GM18909 (cell line): Measurements from ENCODE around the gene DDX24.
"Not testable (repeated sequence)": the region's sequence is repeated elsewhere in the genome, so short reads cannot be mapped to it uniquely, and the experiment has no call there.

Experiments
- ATAC-seq: cut with Tn5 transposase; IDR thresholded peaks from one replicate; pipeline ENCODE4 v1.9.1; 2021; ENCODE audit warnings: mild to moderate bottlenecking; ENCODE audit not compliant: unreplicated experiment, poor library complexity

DDX24 gene

DNA sequence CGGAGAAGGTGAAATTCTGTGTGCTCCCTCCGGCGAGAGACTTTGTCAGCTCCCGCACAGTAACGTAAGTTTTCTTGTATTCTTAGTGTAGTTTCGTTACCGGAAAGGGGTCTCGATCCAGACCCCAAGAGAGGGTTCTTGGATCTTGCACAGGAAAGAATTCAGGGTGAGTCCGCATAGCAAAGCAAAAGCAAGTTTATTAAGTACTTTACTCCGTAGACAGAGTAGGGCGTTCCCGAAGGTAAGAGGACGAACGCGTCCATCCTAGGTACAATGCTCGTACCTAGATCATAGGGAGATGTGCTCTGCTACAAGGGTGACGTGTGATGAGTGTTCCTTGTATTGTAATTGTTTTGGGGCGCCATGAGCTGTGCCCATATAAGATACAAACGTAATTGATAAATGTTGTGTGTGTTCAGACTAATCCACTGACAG, 401 bp upstream of the DDX24 start:
- ATAC-seq, result peak; percentile 23

DNA sequence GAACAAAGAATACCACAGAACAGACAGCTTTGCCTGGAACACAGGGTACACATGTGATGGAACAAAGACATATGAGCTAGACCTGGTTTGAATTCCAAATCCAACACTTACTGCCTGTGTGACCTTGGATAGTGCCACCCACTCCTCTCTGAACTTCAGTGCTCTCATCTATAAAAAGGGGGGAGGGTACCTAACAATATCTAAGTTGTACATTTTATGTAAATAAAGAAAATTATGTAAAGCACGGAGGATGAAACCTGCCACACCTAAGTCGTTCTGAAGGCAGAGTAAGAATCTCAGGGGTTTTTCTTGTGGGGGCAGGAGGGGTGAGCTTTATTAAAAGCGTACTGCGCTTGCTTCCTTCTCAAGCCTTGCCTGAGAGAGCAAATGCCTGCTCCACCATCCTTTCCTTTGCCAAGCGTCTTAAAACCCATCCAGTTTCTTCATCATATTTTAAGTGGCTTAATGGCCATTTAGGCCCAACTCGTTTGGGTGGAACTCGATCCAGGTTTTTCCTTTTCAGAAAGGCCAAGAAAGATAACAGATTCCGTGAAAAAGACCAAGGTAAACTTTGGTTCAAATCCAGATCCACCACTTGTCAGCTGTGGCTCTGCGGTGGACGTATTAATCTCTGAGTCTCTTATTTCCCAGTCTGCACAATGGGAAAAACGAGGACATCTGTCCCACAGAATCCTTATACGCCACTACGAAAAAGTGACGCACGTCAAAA, 946 bp downstream of the DDX24 start:
- ATAC-seq, result no peak

DNA sequence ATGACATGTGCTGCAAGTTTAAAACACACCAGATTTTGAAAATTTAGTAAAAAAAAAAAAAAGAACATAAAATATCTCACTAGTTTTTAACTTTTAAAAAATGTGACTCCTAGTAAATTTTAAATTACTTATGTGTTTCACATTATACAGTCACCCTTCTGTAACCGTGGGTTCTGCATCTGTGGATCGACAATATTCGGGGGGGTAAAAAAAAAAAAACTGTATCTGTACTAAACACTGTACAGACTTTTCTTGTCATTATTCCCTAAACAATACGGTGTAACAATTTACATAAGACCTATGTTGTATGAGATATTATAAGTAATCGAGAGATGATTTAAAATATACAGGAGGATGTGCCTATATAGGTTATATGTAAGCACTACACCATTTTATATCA, 3.2 kb downstream of the DDX24 start:
- ATAC-seq, result no peak

DNA sequence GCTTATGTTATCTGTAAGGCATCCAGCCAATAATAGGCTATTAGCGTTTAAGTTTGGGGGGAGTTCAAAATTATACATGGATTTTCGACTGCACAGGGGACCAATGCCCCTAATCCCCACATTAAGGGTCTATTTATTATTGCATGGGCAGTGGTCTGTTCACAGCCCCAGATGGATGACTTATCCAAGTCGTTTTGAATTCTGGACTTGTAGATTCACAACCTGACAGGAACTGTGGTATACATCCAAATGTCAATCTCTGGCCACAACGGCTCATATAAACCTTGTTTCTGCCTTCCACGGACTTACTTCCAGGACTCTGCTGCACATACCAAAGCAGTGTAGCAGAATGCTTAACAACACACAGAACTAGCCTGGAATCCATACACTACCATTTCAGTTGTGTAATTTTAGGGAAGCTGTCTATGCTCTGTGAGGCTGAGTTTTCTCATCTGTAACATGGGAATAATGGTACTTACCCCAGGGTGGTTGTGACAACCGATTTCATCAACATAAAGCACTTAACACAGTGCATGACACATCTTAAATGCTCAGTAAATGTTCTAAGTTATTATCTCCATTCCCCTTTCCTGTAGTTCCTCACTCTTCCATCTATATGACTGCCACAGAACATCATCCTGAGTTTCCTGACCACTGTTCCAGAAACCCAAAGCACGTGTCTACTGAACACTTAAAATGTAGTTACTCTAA, 3.7 kb downstream of the DDX24 start:
- ATAC-seq, result no peak

DNA sequence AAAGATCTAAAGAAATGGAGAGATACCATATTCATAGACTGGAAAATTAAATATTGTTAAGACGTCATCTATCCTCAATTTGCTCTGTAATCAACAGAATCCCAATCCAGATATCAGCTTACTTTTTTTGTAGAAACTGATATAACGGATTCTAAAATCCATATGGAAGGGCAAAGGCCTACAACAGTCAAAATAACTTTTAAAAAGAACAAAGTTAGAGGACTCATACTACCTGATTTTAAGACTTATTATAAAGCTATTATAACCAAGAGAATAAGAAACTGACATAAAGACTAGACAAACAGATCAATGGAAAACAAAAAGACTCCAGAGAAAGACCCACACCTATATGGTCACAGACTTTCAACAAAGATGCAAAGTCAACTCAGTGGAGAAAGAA, 6.0 kb downstream of the DDX24 start:
- no peak for ATAC-seq

DNA sequence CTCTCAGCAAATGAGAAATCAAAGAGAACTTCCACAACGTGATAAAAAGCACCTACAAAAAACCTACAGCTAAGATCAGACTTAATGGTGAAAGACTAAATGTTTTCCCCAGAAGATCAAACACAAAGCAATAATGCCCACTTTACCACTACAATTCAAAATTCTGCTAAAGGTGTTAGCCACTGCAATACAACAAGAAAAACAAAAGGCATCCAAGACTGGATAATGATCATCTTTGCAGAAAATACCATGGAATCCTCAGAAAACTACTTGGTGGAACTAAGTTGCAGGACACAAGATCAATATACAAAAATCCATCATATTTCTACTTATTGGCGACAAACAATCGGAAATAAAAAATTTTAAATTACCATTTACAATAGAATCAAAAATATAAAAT, 6.5 kb downstream of the DDX24 start:
- ATAC-seq, result no peak

DNA sequence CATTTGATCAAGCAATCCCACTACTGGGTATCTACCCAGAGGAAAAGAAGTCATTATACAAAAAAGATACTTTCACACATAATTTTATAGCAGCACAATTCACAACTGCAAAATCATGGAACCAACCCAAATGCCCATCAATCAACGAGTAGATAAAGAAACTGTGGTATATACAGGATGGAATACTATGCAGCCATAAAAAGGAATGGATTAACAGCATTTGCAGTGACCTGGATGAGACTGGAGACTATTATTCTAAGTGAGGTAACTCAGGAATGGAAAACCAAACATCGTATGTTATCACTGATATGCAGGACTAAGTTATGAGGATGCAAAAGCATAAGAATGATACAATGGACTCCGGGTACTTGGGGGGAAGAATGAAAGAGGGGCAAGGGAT, 8.9 kb downstream of the DDX24 start:
- not testable (repeated sequence) for ATAC-seq

DNA sequence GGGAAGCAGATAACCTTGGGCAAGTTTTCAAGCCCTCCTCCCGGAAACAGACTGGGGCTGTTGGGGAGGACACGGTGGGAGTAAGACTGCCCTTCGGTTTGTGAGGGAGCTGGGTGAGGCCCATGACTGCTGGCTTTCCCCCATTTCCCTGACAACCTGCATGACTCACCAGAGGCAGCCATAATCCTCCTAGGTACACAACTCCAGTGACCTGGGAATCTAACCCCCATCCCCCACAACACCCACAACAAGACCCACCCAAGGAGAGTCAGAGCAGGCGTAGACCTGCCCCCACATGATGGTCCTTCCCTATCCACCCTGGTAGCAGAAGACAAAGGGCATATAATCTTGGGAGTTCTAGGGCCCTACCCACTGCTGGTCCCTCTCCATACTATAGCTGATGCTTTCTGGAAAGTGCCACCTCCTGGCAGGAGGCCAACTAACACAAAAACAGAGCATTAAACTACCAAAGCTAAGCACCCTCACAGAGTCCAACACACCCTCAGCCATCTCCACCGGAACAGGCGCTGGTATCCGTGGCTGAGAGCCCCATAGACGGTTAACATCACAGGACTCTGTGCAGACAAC, 14.8 kb downstream of the DDX24 start:
- no peak for ATAC-seq

DNA sequence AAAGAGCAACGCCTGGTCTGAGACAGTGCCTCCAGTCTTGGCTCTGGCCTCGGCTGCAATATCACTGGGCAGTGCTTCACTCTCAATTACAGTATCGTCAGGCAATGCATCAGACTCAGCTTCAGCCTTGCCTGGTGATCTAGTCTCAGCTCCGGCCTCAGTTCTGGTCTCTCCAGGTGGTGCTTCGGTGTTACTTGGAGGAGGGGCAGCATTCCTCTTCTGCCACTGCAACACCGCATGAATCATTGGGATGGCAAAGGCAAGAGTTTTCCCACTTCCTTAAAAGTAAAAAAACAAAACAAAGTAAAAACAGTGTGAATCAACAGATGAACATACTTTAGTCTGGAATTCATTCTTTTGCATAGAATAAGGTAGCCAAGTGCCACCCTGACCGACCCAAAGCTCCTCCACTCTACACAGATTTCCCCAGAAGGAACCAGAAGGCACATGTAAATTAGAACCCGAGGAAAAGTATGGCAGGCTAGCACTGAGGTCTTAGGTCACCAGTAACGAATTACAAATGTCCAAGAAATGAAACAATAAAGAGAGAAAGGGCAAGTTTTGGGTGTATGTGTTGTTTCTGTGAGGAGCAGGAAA, 18.6 kb downstream of the DDX24 start:
- no peak for ATAC-seq

DNA sequence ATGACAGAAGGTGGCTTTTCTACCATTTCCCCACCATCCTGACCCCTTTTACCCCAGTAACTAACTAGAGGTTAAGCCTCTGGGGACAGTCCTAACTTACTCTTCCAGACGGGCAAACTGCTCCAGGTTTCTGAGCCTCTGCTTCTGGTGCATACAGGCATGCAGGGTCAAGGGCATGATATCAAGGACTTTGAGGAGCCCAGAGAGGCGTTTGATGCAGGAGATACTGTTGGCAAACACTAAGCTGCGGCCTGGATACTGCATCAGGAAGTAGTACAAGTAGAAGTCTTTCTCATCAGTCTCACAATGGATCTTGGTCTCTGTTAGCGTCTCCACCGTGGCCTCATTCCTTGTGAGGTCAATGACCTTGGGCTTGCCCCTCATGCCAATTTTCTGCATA, 21.0 kb downstream of the DDX24 start:
- no peak for ATAC-seq

DNA sequence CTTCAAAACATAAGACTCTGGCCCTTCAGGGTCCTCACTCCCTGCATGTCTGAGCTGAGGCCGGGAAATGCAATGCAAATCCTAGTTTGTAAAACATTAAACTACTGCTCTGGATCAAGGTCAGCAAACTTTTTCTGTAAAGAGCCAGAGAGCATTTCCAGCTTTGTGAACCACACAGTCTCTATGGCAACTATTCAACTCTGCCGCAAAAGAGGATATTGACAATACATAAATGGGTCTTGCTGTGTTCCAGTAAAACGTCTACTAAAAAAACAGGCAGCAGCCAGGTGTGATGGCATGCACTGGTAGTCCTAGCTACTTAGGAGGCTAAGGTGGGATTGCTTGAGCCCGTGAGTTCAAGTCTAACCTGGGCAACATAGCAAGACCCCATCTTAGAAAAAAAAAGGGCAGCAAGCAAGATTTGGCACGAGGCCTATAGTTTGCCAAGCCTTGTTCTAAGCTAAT, 22.3 kb downstream of the DDX24 start:
- ATAC-seq, result no peak

DNA sequence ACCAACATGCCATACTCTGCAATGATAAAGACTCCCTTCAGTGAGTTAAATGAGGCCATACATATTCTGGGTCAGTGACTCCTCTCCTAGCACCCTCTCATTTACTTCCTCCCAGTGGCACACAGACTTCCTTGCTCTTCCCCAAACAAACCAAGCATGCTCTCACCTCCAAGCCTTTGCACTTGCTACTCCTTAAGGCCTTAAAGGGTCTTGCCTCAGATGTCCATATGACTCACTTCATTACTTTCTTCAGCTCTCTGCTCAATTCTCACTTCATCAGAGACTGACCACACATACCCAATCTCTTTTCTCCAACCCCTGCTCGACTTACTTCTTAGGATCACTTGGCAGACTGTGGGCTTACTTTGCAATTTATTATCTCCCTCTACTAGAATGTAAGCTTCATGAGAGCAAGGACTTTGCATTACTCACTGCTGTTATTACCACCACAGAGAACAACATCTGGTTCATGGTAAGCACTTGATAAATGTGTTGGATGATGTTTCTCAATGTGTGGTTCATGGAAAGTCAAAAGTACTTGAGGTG, 22.8 kb downstream of the DDX24 start:
- no peak for ATAC-seq

DNA sequence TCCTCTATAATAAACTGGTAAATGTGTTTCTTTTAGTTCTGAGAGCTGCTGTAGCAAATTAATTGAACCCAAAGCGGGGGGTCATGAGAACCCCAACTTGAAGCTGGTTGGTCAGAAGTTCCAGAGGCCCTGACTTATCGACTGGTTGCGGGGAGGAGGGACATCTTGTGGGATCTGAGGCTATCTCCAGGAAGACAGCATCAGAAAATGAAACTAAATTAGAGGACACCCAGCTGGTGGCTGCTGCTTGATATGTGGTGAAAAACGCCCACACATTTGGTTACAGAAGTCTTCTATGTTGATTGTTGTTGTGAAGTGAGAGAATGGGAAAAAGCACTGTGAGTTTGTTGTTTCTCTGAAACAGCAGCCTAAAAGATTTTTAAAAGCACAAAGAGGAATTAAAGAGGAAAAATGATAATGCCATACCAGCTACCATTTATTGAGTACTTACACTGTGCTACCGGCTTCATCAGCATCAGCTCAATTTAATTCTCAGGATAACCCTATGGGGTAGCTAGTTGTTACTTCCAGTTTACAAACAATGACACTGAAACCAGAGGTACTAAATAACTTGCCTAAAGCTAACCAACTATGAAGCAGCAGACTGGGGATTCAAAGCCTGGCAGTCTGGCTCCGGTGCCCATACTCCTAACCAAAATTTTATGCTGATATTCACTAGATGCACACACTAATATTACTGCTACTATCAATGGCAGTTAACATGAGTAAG, 24.3 kb downstream of the DDX24 start:
- peak; percentile 90 for ATAC-seq

DNA sequence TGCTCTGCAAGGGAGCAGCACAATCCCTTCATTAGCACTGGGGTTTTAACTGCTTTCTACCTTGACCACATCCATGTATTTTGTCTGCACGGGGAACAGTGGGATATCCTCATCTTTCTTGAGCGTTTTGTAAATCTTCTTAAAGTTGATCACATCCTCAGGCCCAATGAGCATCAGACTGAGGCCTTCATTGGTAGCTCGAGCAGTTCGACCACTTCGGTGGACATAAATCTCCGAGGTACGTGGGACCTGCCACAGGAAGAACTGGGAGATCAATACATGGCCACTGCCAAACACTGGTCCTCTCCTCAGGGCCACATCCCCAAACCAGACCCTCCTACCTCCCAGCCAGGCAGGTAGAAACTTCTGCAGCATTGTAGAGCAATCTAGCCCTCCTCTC, 26.1 kb downstream of the DDX24 start:
- ATAC-seq, result no peak

DNA sequence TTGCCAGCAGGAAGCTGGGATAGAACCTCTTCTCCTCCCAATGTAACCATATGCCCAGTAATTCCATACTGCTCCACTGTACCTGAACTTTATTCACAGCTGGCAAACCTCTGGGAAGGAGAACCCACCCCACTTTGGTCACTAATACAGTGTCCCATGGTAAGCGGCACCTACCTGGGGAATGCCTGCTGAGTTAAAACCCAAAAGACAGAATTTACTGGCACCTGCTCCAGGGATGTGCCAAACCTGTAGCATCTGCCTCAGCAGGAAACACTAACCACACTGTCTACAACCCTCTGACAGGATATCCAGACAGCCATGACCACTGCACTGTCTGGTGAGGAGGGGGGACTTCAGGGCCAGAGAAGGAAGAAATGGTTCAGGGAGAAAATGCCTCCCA, 26.6 kb downstream of the DDX24 start:
- ATAC-seq, result no peak

DNA sequence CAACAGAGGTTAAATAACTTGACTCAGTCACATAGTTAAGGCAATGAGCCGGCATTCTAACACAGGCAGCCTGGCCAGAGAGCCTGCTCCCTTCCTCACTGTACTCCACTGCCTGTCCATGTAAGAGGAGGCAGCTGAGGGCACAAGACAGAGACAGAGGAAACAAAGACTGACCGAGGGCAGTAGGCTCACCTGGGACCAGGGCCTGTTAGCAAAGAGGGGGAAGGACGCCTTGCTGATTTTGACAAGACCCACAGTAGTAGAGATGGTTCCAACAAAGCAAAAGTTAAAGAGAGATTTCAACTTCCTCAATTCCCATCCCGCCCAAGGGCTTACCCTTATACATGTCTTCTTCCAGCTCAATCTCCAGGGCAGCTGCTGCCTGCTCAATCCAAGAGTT, 28.3 kb downstream of the DDX24 start:
- ATAC-seq, result no peak

DNA sequence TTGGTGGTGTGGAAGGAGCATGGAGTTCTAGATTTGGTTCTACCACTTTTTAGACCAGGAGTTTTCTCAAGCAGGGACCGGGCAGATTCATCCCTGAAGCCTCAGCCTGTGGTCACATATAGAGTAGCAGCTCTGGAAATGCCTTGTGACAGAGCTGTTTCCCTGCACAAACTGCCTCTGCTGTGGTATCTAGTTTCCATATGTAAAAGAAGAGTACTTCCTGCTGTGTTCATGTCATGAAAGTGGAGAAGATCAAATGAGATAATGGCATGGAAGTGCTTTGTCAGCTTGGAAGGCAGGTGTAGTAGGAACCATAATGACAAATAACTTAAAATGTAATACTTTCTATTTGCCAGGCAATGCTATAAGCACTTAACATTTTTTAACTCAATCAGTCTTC, 28.8 kb downstream of the DDX24 start:
- ATAC-seq, result no peak

DNA sequence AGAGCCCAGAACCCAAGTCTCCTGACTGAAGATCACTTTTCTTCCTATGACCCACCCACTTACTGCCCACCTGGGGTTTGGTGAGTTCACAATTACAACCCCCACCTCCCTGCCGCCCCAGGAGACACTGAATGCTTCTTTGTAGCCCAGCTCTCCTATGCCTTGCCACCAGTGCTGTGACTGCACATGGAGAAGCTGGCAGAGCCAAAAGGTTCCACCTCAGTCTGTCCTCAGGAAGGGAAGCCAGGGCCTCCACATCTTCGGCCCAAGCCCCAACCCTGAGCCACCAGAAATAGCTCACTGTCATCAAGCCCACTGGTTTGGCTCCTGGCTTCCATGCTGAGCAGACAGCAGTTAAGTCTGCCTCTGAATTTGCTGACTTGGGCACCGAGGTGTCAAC, 29.2 kb downstream of the DDX24 start:
- no peak for ATAC-seq

DNA sequence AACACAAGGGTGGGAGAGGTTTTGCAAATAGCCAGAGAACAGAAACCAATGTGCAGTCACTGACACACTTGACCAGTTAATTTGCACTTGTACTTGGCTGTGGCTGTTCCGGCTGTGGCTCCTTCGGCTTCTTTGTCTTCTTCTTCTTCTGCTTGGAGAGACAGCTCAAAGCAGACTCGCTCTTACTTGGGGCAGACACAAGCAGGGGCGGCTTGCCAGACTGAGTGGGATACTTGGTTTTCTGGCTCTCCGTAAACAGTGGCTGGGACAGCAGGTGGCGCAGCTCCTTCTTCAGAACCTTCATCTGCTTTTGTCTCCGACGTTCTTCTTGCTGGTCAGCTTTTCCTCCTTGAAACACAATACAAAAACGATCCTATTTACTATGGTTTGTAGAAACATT, 29.9 kb downstream of the DDX24 start:
- no peak for ATAC-seq

DNA sequence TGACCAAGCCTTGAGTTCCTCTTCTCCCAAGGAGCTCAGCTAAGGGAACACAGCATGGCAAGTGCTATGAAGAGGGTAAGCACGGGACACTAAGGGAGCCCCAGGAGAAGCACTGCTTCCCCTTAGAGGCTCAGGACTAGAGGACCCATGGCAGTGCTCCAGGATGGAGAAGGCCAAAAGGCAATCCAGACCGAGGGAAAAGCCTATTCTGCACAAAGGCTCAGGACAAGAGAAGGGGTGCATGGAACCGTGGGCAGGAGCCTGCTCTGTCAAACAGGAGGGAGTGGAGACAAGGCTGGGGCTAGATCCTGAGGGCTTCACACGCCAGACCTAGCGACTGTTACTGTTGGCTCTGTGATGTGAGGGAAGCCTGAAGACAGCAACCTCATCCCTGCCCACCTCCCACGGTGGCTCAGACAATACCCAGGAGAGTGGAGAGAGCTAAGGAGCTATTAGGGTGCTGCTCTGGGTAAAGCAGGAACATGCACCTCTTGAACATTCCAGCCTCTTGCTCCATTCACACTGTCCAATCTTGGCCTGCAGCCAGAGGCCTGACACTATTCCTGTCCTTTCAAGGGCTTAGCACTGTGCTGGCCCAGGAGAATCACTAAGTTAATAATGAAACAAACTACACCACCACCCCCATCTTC, 30.6 kb downstream of the DDX24 start:
- no peak for ATAC-seq
